ENCODE results near the gene P2RY6.

Gene P2RY6

GRCh38 chr11:73291196-73291595 lies 19.1 kb downstream of the P2RY6 start:
- no peak for DNase-seq (ENCODE audit: low spot score)
- in situ Hi-C loops (cut with MboI; ENCODE audit: low sequenced_read_pairs, unreplicated experiment) = no loop called here
- no peak for TF ChIP-seq CTCF (IDR thresholded peaks at IDR 0.05; ENCODE audit: borderline replicate concordance, control extremely low read depth, extremely low read depth, insufficient read depth, missing control alignments)

GRCh38 chr11:73291781-73292524 lies 19.8 kb downstream of the P2RY6 start:
- in situ Hi-C loops (cut with MboI; ENCODE audit: low sequenced_read_pairs, unreplicated experiment) = no loop called here
- no peak for TF ChIP-seq CTCF (IDR thresholded peaks at IDR 0.05; ENCODE audit: borderline replicate concordance, control extremely low read depth, extremely low read depth, insufficient read depth, missing control alignments)
- DNase-seq (ENCODE audit: low spot score) = no peak

GRCh38 chr11:73292525-73292894 lies 20.4 kb downstream of the P2RY6 start:
- in situ Hi-C loops (cut with MboI; ENCODE audit: low sequenced_read_pairs, unreplicated experiment) = no loop called here
- DNase-seq (ENCODE audit: low spot score) = no peak
- TF ChIP-seq CTCF (IDR thresholded peaks at IDR 0.05; ENCODE audit: borderline replicate concordance, control extremely low read depth, extremely low read depth, insufficient read depth, missing control alignments) = no peak

GRCh38 chr11:73293356-73293936 lies 21.3 kb downstream of the P2RY6 start:
- in situ Hi-C loops (cut with MboI; ENCODE audit: low sequenced_read_pairs, unreplicated experiment) = no loop called here
- TF ChIP-seq CTCF (IDR thresholded peaks at IDR 0.05; ENCODE audit: borderline replicate concordance, control extremely low read depth, extremely low read depth, insufficient read depth, missing control alignments) = no peak
- no peak for DNase-seq (ENCODE audit: low spot score)

- no peak for TF ChIP-seq CTCF (IDR thresholded peaks at IDR 0.05; ENCODE audit: borderline replicate concordance, control extremely low read depth, extremely low read depth, insufficient read depth, missing control alignments)
- in situ Hi-C loops (cut with MboI; ENCODE audit: low sequenced_read_pairs, unreplicated experiment) = no loop called here
- DNase-seq (ENCODE audit: low spot score) = no peak
Observed at GRCh38 chr11:73294604-73295003, 22.5 kb downstream of the P2RY6 start.

- DNase-seq (ENCODE audit: low spot score) = peak; percentile 84
- in situ Hi-C loops (cut with MboI; ENCODE audit: low sequenced_read_pairs, unreplicated experiment) = no loop called here
- peak; percentile 92 for TF ChIP-seq CTCF (IDR thresholded peaks at IDR 0.05; ENCODE audit: borderline replicate concordance, control extremely low read depth, extremely low read depth, insufficient read depth, missing control alignments)
Observed at GRCh38 chr11:73295241-73295995, 23.3 kb downstream of the P2RY6 start.
